PC-3 (cell line): ENCODE data around the gene ANKRD30B.

Experiments
- EZH2 ChIP-seq: fragments of 300-600 bp; sonication (generic); IDR thresholded peaks from one replicate; pipeline ENCODE4 v1.6.1; 2017; ENCODE audit warnings: antibody characterized with exemption, mild to moderate bottlenecking, low read length; ENCODE audit not compliant: unreplicated experiment
- EZH2phosphoT487 ChIP-seq: fragments of 300-600 bp; sonication (generic); IDR thresholded peaks from 2 replicates; pipeline ENCODE4 v1.6.1; 2018; ENCODE audit warnings: mild to moderate bottlenecking, antibody characterized with exemption, low read length, borderline replicate concordance

DNA sequence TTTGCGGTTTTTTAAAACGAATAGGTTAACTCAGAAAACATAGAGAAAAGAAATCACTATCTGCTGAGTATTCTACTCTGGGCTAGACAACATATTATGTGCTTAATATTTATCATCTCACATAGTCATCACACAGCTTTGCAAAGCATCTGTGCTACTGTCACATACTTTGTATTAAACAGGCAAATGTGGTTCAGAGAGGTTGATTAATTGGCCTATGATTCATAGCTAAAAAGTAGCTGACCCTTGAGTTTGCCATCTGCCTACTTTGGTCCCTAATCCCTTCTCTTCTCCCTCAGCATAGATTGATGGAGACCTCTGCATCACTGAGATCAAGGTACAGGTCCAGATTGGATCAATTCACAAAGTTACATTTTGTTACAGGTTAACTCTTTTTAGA, 21.4 kb downstream of the ANKRD30B start:
- no peak for TF ChIP-seq EZH2phosphoT487
- no peak for TF ChIP-seq EZH2
